NCI-H345 (cell line): ENCODE measurements around the gene TMEM47.

Source experiments
- DNase-seq: peaks from one replicate; lab custom pipeline; 2025; lab: John Stamatoyannopoulos, UW

The TMEM47 gene

GRCh38 chrX:34585561-34585960 is 71.5 kb downstream of the TMEM47 start:
- DNase-seq: no peak

- no peak for DNase-seq
Measured at GRCh38 chrX:34584781-34585180, 72.3 kb downstream of the TMEM47 start.

- no peak for DNase-seq
Measured at GRCh38 chrX:34580069-34580468, 77.0 kb downstream of the TMEM47 start.

- no peak for DNase-seq
Measured at GRCh38 chrX:34578237-34578636, 78.8 kb downstream of the TMEM47 start.
